Ishikawa (cell line): ENCODE results near the gene PHIP.

Experiments
- EGR1 ChIP-seq: IDR thresholded peaks from 2 replicates; pipeline ENCODE4 v1.6.1; 2012
- EP300 ChIP-seq: IDR thresholded peaks from 2 replicates; pipeline ENCODE4 v1.6.1; 2012; ENCODE audit warnings: borderline replicate concordance
- RAD21 ChIP-seq: IDR thresholded peaks from 2 replicates; pipeline ENCODE4 v1.6.1; 2012; ENCODE audit warnings: low read depth
- TAF1 ChIP-seq: IDR thresholded peaks from 2 replicates; pipeline ENCODE4 v1.6.1; 2012; ENCODE audit warnings: low read depth, mild to moderate bottlenecking
- TEAD4 ChIP-seq: IDR thresholded peaks from 2 replicates; pipeline ENCODE4 v1.6.1; 2012
- TF ChIP-seq, protein P1 (sequence below): IDR thresholded peaks from 2 replicates; pipeline ENCODE4 v1.6.1; 2012
- TF ChIP-seq, protein P2 (sequence below): IDR thresholded peaks from 2 replicates; pipeline ENCODE4 v1.6.1; 2012

DNA sequence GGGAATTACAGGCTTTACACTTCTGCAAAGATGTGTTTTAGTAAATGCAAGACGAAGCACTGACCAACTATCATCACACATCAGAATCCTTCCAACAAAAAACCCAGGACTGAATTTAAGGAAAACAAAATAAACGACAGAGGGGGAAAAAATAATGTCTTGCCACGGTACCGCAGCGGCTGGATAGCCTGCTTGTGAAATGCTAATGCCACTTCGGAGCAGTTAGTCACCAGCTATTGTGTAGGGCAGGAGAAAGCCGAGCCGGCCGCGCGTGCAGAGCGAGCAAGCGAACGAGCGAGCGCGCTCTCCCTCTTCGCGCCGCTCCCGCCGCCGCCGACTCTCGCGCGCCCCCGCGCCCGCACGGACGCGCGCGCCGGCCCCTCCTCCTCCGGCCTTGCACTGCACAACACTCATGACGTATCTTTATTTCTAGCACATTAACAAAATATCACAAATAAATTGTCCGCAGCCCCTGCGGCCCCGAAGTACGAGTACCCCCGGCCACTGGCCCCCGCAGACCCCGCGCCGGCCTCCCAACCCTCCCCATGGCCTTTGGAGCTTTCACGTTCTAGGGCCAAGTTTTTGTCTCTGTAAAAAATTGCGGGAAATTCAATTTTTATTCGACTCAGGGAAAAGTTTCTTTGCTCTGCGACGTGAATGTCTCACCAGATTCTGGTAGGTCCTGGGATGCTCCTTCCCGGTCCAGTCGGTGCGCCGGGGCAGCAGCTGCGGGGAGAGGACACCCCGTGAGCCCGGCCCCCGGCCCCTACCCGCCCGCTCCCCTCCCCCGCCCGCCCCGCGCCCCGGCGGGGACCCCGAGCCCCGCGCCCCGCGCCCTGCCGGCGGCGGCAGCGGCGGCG, 1.0 kb downstream of the PHIP start:
- TF ChIP-seq RAD21 (no peak), TAF1 (peak; percentile 58), EGR1 (no peak), EP300 (no peak), TEAD4 (no peak)
- TF ChIP-seq, protein P1, sequence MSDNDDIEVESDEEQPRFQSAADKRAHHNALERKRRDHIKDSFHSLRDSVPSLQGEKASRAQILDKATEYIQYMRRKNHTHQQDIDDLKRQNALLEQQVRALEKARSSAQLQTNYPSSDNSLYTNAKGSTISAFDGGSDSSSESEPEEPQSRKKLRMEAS = 0 out of 2 replicates have a peak, but pooled peaks have one; percentile 14
- TF ChIP-seq, protein P2, sequence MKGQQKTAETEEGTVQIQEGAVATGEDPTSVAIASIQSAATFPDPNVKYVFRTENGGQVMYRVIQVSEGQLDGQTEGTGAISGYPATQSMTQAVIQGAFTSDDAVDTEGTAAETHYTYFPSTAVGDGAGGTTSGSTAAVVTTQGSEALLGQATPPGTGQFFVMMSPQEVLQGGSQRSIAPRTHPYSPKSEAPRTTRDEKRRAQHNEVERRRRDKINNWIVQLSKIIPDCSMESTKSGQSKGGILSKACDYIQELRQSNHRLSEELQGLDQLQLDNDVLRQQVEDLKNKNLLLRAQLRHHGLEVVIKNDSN = no peak
